Measurements from ENCODE around the gene LIAS.
"Not testable (repeated sequence)": the region's sequence is repeated elsewhere in the genome, so short reads cannot be mapped to it uniquely, and the experiment has no call there.

LIAS gene

DNA sequence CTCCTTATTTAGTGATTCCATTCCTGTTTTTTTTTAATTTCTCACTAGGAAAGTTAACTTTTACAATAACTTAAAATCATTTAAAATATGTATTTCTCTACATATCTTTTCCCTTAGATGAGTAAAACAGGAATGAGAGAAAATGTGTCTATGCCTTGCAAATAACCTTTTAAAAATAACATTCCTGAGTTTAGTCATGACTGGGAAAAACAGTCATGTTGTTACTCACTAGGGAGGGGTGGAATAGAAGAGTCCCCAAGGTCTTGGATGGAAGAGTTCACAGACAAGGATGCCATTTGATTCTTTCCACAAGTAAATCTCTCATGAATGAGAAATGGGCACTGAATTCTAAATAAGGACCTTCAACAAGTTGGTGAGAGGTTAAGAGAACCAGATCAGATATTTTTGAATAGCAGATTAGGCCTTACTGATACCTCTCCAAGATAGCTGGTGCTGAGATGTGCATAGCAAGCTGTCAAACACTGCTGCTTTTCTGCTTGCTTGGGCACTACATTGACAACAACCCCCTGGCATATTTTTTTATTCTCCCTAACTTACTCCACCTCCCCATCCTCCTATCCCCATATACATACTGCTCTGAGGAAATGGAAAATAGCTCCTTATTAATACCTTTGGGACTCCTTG lies 43.3 kb downstream of the LIAS start:
- DNase-seq: no peak

DNA sequence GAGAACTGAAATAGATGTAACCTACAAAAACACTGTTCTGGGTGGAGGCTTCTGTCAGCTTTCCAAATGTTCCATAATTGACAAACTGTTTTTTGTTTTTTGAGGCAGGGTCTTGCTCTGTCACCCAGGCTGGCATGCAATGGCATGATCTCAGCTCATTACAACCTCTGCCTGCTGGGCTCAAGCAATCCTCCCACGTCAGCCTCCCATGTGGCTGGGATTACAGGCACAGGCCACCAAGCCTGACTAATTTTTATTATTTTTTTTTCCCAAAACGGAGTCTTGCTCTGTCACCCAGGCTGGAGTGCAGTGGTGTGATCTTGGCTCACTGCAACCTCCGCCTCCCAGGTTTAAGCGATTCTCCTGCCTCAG lies 43.8 kb downstream of the LIAS start:
- not testable (repeated sequence) for DNase-seq

DNA sequence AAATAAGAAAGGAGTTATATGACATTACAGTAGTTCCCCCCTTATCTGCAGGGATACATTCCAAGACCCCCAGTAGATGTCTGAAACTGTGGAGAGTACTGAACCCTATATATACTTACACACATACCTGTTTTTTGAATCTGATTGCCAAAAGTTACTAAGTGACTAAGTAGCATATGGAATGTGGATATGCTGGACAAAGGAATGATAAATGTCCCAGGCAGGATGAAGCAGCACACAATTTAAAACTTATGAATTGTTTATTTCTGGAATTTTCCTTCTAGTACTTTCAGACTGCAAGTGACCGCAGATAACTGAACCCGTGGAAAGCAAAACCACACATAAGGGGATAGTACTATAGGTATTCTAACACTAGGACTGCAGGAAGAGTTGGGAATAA lies 45.7 kb downstream of the LIAS start:
- no peak for DNase-seq

DNA sequence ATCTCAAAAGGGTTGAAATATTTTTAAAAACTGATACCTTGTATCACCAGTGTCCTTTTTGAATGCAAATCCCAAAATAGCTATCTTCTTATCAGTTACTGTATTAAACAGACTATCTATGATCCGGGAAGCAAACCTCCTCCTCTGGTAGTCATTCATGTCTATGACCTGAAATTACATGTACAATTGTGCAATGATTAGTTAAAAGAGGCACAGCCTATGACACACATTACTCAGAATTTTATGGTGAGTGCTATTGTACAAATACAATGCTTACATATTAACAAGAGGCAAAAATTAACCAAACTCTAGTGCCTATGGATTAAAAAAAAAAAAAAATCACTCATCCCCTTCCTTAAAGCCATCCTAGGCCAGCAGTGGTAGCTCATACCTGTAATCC lies 46.7 kb downstream of the LIAS start:
- DNase-seq: no peak

DNA sequence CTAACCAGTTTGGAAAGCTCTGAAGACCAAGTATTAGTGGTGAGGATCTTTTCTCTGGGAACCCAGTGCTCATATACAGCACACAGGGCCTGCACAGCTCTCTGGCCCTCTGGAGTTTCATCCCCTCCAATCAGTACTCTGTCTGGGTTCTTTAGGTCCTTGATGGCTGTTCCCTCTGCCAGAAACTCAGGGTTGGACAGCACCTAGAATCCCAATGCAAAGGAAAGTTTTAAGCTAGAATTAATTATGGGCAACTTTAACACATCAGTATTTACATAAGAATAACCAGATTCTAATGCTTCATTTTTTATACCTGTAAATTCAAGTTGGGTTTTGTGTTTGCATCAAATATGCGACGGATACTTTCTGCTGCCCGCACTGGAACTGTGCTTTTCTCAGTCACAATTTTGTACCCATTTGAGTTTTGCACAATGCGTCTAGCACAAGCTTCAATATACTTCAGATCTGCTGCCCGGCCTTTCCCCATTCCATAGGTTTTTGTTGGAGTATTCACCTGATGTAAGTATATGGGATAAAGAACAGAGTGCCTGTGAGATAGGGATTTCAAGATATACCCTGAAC lies 51.6 kb downstream of the LIAS start:
- DNase-seq: no peak

DNA sequence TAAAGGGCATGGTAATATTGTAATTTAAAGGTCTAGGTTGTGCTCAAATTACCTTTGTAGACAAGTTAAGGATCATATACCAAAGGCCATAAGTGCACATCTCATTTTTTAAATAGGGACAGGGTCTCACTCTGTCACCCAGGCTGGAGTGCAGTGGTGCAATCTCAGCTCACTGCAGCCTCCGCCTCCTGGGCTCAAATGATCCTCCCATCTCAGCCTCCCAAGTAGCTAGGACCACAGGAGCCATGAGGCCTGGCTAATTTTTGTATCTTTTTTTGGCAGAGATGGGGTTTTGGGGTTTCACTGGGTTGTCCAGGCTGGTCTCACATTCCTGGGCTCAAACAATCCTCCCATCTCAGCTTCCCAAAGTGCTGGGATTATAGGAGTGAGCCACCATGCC lies 55.4 kb downstream of the LIAS start:
- not testable (repeated sequence) for DNase-seq

DNA sequence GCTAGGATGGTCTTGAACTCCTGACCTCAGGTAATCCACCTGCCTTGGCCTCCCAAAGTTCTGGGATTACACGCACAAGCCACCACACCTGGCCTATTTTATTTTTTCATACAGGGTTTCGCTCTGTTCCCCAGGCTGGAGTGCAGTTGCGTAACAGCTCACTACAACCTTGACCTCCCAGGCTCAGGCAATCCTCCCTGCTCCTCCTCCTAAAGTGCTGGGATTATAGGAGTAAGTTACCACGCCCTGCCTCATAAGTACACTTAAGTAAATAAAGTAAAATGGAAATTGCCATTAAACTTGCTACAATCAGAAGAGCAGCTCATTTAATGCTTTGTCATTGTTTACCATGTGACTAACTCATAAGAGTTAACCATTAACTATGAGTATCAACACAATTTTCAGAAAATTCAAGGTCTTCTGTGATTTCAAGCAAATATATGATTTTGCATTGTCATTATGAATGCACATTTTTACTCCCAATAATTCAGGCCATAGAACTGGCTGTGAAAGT lies 56.1 kb downstream of the LIAS start:
- DNase-seq: no peak

DNA sequence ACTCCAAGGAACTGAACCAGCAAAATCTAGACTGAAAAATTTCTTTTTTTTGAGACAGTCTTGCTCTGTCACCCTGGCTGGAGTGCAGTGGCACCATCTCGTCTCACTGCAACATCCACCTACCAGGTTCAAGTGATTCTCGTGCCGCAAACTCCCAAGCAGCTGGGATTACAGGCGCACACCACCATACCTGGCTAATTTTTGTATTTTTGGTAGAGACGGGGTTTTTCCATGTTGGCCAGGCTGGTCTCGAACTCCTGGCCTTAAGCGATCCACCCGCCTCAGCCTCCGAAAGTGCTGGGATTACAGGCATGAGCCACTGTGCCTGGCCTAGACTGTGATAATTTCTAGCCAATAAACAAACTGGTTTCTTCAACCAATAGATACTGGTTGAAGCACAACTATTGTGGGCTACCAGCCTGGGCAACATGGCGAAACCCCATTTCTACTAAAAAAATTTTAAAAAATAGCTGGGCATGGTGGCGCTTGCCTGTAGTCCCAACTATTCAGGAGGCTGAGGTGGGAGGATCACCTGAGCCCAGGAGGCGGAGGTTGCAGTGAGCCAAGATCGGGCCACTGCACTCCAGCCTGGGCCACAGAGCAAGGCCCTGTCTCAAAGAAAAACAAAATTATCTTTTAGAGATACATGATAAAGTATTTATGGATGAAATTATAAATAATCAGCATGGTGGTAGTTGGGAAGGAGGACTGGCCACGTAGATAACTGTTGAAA lies 57.0 kb downstream of the LIAS start:
- DNase-seq: not testable (repeated sequence)

DNA sequence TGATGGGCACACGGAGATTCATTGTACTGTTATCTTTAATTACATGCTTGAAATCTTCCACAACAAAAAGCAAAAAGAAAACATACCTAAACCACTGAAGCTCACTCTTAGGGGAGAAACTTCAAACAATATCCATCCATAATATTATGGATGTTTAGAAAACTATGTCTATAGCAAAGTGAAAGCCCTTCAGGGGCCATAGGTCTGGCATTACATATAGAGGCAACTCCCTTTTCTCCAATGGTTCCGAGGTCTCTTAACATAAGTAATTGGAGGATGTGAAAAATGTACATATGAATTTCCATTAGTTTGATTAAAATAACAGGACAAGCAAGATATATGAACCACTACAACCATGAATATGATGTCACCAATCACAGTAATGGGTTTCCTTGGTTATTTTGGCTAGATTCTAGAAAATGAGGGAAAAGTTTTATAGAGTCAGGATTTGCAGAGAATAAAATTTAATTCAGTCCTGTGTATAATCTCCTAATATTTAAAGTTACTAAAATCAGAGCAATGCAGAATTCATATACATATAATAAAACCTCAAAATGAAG lies 57.6 kb downstream of the LIAS start:
- no peak for DNase-seq

DNA sequence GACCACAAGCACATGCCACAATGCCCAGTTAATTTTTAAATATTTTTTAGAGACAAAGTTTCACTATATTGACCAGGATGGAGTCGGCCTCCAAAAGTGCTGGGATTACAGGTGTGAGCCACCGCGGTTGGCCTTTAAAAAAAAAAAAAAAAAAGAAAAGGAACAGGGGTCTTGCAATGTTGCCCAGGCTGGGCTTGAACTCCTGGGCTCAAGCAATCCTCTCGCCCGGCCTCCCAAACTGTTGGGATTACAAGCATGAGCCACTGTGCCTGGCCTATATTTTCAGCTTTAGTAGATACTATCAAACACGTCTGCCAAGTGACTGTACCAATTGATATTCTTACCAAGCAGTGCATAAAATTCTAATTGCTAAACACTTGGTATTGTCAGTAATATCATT lies 59.6 kb downstream of the LIAS start:
- no peak for DNase-seq

DNA sequence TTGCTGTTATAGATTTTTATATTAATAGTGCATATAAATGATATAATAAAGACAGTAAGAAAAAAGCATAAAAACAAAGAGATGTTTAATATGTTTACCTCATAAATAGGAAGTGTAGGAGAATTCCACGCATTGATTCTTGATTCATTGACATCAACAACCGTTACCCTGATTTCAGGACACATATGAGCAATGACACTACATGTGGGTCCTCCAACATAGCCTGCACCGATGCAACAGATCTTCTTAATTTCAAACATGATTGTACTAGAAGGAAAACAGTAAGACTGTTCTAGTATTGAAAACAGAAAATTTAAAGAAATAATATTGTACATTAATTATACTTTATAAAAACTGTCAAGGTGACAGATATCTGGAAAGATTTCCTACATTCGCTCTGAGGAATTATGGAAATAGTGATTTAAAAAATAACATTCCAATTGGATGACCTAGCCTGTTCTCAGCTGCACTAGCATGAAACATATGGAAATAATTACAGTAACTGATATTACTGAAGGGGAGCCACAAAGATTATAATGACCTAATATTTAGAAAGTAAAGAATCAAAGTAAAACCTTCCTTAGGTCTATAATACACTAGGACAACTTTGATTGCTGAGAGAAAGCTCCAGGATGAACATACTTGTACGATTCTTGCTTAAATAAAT lies 62.5 kb downstream of the LIAS start:
- no peak for DNase-seq

DNA sequence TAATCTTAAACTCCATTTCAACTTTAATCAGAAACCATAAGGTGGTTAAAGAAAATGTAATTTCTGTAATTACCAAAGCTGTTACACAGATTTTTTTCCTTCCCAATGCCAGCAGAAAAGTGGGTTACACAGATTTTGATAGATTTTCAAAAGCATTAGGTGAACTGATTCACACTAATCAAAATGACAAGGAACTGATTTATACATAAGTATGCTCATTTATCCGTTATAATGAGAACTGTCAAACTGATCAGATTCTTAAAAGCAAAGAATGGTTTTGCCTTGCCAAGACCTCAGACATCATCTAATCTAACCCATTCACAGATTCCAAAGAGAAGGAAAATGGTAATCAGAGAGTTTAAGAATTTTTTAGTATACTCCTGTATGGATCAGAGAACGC lies 63.2 kb downstream of the LIAS start:
- DNase-seq: no peak

DNA sequence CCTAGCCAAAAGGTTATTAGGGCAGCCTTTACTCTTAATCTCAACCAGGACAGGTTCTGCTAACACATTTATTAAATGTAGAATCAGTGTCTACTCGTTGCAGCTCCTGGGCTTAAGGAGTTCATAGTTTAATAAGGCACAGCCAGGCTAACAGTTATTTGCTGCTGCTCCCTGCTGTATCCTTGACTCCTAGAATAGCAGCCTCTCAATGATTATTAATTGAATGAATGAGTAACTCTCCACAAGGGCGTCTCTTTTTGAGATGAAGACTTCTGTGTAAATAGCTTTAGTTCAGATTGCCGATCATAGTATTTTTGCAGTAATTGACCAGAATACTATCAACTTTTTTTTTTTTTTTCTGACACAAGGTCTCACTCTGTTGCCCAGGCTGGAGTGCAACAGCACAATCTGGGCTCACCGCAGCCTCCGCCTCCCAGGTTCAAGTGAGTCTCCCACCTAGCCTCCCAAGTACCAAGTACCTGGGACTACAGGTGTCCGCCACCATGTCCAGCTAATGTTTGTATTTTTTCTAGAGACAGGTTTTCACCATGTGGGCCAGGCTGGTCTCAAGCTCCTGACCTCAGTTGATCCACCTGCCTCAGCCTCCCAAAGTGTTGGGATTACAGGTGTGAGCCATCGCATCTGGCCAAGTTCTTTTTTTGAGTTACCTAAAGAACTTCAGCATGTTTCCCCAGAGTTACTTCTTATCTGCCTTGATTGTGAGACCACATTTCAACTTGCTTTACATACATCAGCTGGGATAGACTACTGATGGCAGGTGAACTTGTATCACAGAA lies 65.5 kb downstream of the LIAS start:
- DNase-seq: no peak

DNA sequence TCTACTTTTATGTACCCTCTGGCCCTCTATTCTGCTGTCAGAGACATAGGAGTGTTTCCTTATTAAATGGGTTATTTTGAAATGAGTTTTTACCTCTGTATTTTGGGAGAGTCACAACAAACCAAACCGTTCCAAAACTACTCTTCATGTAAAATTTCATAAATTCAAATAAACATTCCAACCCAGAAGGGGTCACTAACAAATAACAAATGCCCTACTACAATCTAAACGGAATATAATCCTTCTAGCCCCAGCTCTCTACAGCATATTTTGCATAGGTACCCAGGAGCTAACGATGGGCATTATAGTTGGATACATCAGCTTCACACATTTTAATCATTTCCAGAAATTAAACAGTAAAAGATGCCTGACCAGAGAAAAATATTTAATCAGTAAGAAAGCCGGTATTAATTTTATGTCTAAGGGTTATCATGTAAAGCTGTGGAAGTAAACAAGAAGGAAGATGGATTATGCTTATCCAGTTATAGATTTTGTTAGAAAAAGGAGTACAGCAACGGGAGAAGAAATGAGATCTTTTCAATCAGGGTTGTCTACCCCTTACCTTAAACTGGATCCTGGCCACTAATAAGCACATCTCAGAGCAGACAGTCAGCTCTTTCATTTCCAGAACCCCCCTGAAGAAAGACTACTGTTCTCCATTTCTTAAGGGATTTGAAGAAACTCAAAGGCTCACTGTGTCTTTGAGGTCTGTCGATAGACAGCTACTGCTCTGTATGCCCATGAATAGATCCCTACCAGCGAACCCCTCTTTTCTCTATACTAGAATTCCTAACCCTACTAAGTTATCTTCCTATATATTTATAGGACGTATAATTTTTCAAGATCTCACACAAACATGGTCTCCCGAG lies 67.2 kb downstream of the LIAS start:
- DNase-seq: no peak

DNA sequence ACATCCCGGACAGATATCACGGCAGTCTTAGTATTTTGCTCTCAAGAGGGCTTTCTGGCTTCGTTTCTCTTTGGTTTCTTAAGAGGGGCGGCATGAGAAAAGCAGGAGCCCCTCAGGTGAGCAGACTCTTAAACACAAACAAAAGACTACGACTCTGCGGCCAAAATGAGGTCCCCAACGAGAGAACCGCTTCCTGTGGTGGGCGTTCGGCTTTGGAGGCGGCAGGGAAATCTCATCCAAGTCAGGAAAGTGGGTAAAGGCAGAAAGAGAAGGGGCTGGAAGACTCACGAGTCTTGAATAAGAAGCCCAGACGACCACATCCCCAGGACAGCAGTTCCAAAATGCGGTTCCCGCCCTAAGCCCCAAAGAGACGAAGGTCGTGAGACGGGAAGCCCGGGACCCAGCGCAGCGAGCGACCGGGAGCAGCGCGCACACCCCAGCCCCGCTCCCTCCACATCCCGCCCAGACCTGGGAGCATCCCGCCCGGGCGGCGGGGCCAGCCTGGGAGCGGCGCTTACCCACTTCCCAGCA lies 68.0 kb downstream of the LIAS start:
- peak in 1 of 5 donors; percentile 5 for DNase-seq

DNA sequence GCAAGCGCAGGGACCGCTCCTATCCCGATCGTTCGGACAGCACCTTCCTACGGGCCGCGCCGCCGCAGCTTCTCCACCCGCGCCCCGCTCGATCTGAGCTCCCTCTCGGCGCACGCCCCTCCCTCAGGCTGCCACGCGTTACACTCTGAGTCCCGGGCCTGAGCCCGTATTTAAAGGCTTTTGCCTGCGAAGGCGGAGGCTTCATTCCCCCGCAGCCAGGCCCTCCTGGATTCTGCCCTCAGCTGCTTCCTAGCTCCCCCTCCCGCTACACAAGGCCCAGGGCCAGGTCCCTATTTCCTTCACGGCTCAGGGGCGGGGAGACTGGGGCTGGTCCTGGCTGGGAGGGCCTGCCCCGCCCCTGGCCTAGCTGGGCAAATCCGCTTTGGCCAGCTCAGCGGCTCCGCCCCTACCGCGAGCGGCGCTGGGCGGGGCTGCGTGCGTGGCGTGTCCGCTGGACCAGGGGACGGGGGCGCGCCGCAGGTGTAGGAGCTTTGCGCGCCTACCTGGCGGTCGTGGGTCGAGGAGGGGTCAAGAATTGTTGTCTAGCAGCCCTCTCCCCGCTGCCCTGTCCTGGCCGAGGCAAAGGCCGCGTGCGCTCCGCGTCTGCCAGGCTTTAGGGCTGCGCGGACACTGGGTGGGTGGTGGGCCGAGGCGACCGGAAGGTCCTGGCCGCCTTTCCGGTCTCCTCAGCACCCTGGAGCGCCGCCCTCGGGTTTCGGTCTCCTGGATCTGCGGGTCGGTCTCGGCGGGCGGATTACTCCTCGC lies 68.6 kb downstream of the LIAS start, which contains the start of gene UGDH:
Gene UGDH, minus strand, starts transcription at position 144 of the 765 bp plus-strand sequence. CDS start 5,927 bp downstream, outside the sequence.
- peak; percentile 85 to 94 (median 87) for DNase-seq

DNA sequence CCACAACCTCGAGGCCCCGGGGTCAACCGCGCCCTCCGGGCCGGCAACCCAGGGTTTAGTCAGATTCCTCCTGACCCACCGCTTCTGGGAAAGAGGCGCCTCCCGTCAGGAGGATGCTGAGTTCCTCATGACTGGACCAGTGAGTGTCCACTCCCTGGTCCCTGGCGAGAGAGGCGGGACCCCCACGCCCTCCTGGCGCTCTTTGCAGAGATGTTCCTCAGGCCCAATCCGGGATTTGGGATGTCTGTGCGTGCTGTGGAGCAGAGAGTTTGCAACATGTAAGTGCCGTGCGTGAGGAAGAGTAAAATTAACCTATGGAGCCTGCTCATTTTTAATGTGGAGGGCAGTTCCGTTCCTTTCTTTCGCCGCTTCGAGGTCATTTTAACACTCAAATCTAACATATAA lies 69.2 kb downstream of the LIAS start:
- peak in 1 of 5 donors; percentile 4 for DNase-seq

Measured in T-helper 1 cell (primary cell).